Measurements from ENCODE around the gene SAA4.

GRCh38 chr11:18221274-18221876 is 15.2 kb downstream of the SAA4 start:
- no peak for TF ChIP-seq POLR2AphosphoS5 (IDR thresholded peaks at IDR 0.05)
- TF ChIP-seq EZH2 (IDR thresholded peaks at IDR 0.05; ENCODE audit: borderline replicate concordance, insufficient read depth, low read length, poor library complexity, severe bottlenecking) = no peak
